Activated naive CD4-positive, alpha-beta T cell treated with anti-CD3 and anti-CD28 coated beads, Interleukin-2, amount 10 ng/mL, durations not matched to agents 7 days and 5 days (primary cell): ENCODE data around the gene ENPEP.

ENCODE experiments used
- CTCF ChIA-PET: fragments of 350-600 bp; sonication (Branson Sonifier 250); formaldehyde crosslinking; loops from one replicate; lab custom pipeline; 2021; ENCODE audit warnings: antibody characterized with exemption; lab: Charles Lee
- DNase-seq: peaks from one replicate; pipeline ENCODE4 v3.0.0-alpha.2; 2020
- H3K27ac Mint-ChIP-seq: one replicate; pipeline ENCODE4 v1.8.0; 2021; ENCODE audit warnings: mild to moderate bottlenecking, moderate library complexity, mixed read lengths
- H3K27me3 Mint-ChIP-seq: one replicate; pipeline ENCODE4 v1.8.0; 2021; ENCODE audit warnings: mild to moderate bottlenecking, mixed read lengths
- H3K36me3 Mint-ChIP-seq: one replicate; pipeline ENCODE4 v1.8.0; 2021; ENCODE audit warnings: mixed read lengths
- H3K4me1 Mint-ChIP-seq: one replicate; pipeline ENCODE4 v1.8.0; 2021; ENCODE audit warnings: mixed read lengths
- H3K4me3 Mint-ChIP-seq: one replicate; pipeline ENCODE4 v1.8.0; 2021; ENCODE audit warnings: mild to moderate bottlenecking, moderate library complexity, mixed read lengths
- H3K9me3 Mint-ChIP-seq: one replicate; pipeline ENCODE4 v1.8.0; 2021; ENCODE audit warnings: mixed read lengths

Gene ENPEP

DNA sequence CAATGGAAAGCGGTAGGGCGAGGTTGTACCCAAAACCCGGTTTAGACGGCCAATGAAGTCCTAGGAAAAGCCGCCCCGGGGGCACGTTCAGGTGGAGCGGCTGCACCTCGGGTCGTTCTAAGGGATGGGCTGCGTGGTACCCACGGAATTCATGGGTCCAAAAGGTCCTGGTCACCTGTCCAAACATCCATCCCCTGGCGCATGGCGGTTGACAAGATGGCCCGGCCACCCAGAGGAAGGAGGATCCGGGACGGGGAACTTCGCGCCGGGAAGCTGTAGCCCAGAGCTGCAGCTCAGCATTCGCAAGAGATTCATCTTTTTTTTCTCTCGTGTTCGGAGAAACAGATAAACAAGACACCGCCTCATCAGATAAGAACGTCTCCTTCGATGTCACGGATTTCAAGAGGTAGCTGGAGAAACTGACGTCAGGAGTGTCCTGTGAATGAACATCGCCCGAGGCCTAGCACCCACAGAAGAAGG is 136.1 kb downstream of the ENPEP start:
- Mint-ChIP-seq H3K27ac (no peak overlapping the region), H3K9me3 (no peaks in the 10 kb centered on the region), H3K4me3 (no peak overlapping the region), H3K36me3 (no peaks in the 10 kb centered on the region), H3K27me3 (peaks cover 86% of the 10 kb centered on the region), H3K4me1 (no peaks in the 10 kb centered on the region)
- CTCF ChIA-PET = no interaction called here
- no peak for DNase-seq

GRCh38 chr4:110612631-110613269 is 136.8 kb downstream of the ENPEP start:
- no peak for DNase-seq
- Mint-ChIP-seq H3K9me3 (no peaks in the 10 kb centered on the region), H3K36me3 (peaks cover 2% of the 10 kb centered on the region), H3K4me3 (no peak overlapping the region), H3K4me1 (no peaks in the 10 kb centered on the region), H3K27ac (peak overlapping the region; percentile 74), H3K27me3 (peaks cover 91% of the 10 kb centered on the region)
- CTCF ChIA-PET = no interaction called here

GRCh38 chr4:110613745-110614144 is 137.8 kb downstream of the ENPEP start:
- no peaks in the 10 kb centered on the region for H3K9me3 Mint-ChIP-seq
- H3K27me3 Mint-ChIP-seq = peaks cover 98% of the 10 kb centered on the region
- H3K27ac Mint-ChIP-seq = no peak overlapping the region
- peaks cover 2% of the 10 kb centered on the region for H3K36me3 Mint-ChIP-seq
- DNase-seq = no peak
- no peaks in the 10 kb centered on the region for H3K4me1 Mint-ChIP-seq
- CTCF ChIA-PET = no interaction called here
- no peak overlapping the region for H3K4me3 Mint-ChIP-seq

GRCh38 chr4:110614173-110614963 is 138.4 kb downstream of the ENPEP start:
- Mint-ChIP-seq H3K4me3 (no peak overlapping the region), H3K27ac (no peak overlapping the region)
- CTCF ChIA-PET = no interaction called here

More at GRCh38 chr4:110614173-110614963, 138.4 kb downstream of the ENPEP start:
- no peaks in the 10 kb centered on the region for H3K4me1 Mint-ChIP-seq
- peaks cover 2% of the 10 kb centered on the region for H3K9me3 Mint-ChIP-seq
- H3K27me3 Mint-ChIP-seq = peaks cover 98% of the 10 kb centered on the region
- H3K36me3 Mint-ChIP-seq = peaks cover 4% of the 10 kb centered on the region
- DNase-seq = no peak
